T-helper 22 cell (primary cell): ENCODE results near the gene WLS.
"Not testable (repeated sequence)": the region's sequence is repeated elsewhere in the genome, so short reads cannot be mapped to it uniquely, and the experiment has no call there.

ENCODE experiments used
- DNase-seq: peaks from one replicate; pipeline ENCODE4 v3.0.0-alpha.2; 2020; ENCODE audit warnings: low read depth

The WLS gene

DNA sequence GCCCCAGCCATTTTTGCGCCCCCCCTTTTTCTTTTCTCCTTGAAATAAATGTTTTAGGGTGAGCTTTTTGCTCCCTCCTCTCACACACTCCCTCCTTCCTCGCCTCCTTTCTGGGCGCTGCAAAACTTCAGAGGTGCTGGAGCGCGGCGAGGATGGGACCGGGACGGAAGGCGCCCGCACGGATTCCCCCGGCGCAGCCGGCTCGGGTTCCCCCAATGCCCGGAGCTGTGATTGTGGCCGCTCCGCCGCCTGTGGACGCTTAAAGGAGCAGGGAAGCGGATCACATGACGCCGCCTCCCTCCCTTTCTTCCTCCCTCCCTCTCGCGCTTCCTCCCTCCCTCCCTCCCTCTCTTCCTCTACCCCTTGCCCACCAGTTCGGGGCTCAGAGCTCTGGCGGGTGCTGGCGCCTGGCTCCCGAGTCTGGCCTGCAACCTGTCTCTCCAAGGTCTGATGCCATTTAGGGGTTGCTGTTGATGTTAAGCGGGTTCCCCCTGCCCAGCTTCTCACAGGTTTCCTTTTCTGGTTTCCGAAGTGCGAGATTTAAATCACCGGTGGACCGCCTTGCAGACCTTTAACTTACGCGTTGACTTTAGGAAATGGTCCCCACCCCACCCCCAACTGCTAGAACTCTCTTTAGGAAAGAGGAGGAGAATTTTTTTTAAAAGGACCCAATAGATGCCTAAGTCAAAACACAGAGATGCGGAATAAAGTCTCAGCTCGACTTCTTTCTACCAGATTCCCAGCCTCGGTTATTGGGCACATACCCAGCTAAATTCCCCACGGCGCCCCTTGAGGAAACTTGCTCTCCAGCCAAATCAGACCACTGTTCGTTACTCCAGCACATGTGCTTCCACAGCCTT lies at the start of gene WLS:
WLS (minus strand) TSS at position 235 of the 860 bp plus-strand sequence; CDS start at position 11, 224 bp downstream.
- no peak for DNase-seq

DNA sequence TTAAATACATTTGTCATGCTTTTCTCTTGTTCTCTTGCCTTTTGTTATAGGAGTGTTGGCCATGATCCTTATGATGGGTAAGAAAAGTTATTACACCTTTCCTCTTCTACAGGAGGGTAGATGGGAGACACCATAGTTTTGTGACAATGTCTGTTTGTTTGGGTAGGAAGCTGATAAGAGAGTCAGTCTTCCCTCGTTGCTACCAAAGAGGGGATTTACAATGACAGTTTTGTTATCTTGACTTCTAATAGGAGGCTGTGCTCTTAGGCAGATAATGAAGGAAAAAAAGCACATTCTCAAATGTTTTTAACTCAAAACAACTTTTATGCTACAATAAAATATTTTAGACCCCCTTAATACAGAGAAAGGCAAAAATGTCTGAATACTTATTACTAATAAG lies 48.0 kb upstream of the WLS start:
- no peak for DNase-seq

DNA sequence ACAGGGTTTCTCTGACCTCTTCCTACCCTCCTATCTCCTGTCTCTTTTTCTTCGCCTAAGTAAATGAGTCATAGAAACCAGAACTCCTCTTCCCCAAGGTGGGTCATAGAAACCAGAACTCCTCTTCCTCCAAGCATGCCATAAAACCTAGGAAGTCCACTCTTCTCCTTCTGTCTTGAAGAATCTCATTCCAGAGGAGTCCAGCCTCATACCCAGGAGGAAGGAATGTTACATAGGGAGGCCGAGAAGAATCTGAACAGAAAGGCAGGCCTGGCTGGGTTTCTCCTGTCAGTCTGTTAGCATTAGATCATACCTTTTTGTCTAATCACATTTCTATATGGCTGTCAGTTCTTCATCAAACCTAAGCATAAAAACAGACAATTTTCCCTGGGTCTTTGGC lies 47.5 kb upstream of the WLS start:
- no peak for DNase-seq

DNA sequence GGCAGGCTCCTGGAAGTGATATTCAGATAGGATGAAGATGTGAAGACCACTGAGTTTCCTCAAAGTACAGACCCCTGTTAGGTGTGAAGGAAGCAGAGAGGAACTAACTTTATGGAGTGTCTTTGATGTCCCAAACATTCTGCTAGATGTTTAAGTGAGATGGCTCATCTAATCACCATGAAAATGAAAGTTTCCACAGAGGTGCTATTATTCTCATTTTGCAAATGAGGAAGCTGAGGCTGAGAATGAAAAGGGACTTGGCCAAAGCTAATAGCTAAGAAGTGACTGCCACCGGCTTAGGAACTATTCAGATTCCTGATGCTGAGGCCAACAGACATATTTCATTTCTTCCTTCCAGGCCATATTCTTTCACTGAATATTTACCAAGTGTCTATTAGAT lies 45.9 kb upstream of the WLS start:
- no peak for DNase-seq

DNA sequence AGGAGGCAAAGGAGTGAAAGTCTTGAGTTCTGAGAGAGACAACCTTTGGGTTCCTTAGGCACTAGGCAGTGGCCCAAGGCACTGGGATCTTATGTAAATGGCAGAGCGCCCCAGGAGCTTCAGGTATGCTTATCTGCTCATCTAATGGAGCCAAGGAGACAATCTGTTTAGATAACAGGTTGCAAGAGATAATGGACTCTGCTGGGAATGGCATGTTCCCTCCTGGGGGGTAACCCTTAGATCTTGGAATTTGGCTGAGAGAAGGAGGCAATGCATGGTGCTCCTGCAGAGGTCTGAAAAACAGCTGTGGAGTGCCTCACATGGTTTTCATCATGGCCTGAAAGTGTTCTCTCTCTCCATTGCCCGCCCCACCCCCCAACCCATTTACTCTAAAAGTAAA lies 44.1 kb upstream of the WLS start:
- DNase-seq = no peak

DNA sequence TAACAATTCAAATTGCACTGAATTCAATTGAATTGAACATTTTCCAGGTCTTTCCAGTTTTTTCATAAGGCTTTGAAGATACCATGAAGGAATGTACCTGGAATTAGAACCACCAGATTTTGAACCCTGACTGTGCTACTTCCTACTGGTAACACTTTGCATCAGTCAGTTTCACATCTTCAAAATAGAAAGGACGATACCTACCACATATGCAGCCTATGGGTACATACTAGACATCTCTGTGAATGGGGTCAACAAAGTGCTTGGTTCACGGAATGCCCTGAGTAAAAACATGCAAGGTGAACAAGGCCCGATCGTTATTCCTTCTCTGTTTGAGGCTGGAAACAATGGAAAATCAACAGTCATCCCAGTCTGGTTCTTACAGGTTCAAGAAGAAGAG lies 41.2 kb upstream of the WLS start:
- no peak for DNase-seq

DNA sequence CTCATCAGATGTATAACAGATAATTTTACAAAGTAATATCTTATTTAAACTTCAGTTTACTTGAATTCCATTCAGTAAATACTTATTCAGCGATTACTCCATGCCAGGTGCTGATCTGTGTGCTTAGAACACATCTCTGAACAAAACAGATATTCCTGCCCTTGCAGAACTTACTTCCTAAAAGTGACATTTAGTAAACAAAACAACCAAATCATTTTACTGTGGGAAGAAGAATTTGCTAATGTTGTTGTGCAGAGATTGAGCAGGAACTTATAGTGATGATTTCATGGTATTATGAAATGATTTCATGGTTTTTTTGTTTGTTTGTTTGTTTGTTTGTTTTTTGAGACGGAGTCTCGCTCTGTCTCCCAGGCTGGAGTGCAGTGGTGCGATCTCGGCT lies 39.3 kb upstream of the WLS start:
- no peak for DNase-seq

DNA sequence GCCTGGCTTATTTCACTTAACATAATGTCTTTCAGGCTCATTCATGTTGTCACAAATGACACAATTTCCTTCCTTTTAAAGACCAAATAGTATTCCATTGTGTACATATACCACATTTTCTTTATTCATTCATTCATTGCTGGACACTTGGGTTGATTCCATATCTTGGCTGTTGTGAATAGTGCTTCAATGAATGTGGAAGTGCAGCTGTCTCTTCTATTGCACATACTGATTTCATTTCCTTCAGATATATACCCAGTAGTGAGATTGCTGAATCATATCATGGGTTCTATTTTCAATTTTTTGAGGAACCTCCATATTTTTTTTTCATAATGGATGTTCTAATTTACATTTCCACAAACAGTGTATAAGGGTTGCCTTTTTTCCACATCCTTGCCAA lies 38.6 kb upstream of the WLS start:
- no peak for DNase-seq

DNA sequence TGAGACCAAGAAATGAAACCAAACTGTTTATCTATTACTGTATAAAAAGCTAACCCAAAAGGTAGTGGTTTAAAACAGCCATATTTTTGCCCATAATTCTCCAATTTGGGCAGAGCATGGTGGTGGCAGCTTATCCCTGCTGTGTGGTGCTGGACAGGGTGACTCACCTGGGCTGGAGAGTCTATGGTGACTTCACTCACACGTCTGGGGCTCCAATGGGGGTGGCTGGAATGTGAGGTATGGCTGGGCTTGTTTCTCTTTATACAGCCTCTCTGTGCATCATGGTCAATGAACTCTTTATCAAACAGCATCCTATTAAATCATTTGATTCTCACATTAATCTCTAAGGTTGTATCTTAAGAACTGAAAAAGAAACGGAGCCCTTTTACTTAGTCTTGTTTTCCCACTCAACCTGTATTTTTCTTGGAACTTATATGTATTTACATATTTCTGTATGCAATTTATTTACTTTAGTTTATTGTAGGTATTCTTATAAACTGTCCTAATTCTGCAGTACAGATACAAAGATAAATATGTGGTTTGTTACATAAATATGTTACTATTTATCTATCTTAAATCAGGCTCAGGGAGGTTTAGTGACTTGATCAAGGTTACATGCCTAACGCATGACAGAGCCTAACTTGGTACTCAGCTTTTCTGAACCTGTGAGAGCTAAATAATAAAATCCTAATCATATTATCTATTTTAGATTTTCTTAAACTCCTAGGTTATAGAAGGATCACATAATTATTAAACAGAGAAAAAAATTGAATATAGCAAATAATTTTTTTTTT lies 37.5 kb upstream of the WLS start:
- no peak for DNase-seq

DNA sequence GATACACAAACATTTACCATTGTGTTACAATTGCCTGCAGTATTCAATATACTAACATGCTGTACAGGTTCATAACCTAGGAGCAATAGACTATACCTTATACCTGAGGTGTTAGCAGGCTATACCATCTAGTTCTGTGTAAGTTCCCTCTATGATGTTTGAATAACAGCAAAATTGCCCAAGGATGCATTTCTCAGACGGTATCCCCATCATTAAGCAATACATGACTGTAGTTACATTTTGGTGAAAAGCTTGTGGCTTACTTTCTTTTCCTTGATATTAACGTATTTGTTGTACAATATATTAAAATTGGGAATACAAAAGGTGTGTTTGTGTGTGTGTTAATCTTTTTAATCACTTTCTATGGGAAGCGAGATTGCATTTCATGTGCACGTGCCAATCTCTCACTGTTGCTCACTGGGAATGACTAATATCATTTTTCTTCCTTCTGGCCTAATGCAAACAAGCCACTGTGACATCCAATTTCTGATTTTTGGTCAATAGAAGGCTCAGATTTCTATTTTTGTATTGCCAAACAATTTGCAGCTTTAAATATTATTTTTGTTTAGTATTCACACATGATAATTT lies 36.7 kb upstream of the WLS start:
- no peak for DNase-seq

DNA sequence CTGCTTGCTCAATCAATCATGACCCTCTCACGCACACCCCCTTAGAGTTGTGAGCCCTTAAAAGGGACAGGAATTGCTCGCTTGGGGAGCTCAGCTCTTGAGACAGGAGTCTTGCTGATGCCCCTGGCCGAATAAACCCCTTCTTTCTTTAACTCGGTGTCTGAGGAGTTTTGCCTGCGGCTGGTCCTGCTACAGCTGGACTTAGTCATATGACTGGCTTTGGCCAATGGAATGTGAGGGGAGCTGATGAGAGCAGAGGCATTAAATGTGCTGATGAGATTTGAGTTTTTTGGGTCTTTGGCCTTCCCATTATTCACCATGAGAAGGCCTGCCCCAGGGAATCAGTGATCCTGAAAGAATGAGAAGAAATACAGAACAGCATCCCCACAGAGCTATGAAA lies 24.5 kb upstream of the WLS start:
- not testable (repeated sequence) for DNase-seq

DNA sequence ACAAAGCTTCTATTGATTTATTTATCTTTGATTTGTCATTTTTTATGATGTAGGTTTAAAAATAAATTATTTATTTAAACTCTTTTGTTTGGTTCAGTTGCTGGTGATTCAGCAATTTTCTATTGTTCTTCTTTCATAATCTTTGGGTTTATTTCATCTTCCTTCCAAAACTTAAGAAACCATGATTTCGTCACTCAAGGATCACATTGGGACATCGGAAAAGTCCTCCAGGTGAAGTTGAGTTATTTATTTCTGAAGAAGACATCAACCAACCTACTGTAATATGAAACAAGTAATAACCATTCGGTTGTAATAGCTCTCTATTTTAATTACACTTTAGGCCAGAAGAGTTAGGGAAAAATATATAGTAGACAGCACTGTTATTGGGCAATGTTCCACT lies 23.0 kb upstream of the WLS start:
- no peak for DNase-seq

DNA sequence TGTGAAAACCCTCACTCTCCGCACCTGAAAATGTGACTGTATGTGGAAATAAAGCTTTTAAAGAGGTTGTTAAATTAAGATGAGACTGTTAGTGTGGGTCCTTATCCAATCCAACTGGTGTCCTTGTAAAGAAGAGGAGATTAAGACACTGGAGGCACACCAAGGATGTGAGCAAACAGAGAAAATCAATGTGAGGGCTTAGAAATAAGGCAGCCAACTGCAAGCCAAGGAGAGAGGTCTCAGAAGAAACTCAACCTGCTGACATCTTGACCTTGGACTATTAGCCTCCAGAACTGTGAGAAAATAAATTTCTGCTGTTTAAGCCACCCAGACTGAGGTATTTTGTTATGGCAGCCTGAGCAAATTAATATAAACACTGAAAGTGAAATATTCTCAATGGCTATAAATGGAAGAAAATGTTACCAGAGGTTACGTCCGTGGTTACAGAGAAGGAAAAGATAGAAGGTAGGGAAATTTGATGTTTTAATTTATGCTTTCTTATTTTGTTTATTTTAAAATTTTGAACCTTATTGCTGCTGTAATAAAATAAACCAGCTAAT lies 22.4 kb upstream of the WLS start:
- no peak for DNase-seq

DNA sequence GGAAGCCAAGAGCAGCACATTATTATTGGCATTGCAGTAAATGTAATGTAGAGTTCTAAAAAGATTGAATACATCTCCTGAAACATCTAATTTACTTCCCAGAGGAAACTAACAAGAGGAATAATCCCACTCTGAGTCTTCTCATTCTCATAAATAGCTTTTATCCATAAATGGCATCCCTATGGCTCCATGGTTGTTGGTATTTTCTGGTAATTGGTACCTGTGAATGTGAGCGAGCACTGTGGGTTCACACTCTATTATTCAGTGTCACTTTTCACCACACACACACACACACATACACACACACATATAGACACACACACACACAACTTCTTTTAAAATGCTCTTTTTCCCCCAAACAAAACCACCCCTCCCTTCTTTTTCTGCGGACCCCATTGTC lies 4.7 kb upstream of the WLS start:
- DNase-seq = no peak

DNA sequence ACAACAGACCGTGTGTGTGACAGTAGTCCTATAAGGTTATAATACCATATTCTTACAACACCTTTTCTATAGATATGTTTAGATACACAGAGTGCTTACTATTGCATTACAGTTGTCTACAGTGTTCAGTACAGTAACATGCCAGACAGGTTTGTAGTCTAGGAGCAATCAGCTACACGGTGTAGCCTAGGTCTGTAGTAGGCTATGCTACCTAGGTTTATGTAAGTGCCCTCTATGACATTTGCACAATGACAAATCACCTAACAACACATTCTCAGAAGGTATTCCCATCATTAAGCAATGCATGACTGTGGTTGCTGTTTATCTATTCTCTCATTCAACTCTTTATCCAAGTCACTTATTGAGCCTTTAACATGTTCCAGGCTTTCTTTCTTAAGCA lies 1.8 kb upstream of the WLS start:
- no peak for DNase-seq

DNA sequence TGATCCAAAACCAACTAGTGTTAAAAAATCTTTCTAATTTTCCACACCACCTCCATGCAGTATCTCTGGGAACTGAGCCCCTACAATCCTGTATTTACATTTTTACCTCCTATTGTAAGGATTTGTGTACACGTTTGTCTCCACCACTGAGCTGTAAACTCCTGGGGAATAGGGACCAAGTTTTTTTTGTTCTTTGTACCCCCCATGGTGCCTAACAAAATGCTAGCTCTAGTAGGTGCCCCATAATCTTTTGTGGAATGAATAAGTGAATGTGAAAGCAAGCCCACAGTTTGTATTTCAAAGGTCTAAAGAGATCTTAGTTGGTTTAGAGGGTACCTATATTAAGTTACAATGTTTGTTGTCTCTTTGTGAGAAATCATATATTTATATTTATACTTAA lies 879 bp upstream of the WLS start:
- DNase-seq = no peak

DNA sequence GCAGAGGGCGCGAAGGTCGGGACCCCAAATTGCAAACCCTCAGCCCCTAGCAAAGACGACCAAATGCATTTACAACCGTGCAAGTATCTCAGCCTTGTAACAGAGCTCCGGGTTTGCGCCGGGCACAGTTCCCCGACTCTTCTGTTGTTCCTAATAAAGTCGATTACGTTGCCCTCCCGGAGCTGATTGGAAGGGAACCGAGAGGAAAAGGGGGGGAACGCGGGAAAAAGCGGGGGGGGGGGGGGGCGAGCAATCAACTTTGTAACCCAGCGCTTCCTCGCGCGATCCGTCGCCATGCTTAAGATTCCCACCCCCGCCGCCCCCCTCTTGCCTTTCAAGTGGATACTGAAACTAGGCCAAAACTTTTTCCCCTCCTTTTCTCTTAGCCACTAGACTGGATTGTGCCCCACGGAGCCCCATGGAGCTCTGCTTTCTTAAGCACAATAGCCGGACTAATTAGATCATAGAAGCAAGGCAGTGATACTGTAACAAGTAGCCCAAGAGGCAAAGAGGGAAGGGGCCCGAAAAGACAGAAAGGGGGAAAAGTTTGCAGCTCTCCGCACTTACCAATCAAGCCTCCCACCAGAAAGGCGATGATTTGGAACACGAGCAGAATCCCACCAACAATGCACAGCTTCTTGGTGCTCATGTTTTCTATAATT lies 565 bp downstream of the WLS start:
- no peak for DNase-seq

DNA sequence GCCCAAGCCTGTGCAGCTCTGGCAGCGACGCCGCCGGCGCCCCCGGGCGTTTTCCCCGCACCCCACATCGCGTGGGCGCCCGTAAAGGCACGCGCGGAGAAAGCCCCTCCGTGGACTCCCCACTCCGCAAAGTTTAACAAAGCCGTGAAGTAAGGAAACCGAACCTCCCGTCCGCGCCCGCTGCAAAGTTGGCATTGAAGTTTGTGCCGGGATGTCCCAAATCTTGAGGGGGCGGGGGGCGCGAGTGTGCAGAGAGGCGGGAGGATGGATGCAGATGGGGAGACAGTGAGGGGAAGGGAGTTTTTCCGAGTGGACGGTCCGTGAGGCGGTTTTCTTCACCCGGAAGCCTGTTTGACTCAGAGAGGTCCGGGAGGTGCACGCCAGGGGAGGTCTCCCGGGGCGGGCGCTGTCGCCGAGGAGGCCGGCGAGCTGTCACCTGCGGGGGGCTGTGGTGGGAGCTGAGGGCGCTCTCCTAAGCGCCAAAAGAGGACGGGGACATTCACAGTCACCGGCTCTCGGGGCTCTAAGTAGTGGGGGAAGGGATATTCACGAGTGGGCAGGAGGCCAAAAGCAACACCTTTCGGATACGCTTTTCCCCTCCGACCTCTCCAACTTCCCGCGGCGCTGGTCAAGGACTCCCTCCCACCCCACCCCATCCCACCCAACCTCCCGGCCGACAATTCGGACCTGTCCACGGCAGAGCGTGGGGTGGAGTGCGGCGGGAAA lies 1.3 kb downstream of the WLS start:
- no peak for DNase-seq

DNA sequence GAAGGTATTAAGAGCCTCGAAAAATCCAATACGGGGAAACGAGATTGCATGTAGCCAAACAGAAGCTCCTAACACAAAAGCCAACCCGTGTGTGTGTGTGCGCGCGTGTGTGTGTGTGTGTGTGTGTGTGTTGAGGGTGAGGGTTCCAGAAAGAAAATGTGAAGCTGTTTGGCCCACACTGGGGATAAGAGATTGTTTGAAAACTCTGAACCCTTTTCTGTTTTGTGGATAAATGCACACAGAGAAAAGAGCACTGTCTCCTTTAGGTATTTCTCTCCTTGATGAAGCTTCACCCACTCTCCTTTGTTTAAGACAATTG lies 1.9 kb downstream of the WLS start:
- no peak for DNase-seq

DNA sequence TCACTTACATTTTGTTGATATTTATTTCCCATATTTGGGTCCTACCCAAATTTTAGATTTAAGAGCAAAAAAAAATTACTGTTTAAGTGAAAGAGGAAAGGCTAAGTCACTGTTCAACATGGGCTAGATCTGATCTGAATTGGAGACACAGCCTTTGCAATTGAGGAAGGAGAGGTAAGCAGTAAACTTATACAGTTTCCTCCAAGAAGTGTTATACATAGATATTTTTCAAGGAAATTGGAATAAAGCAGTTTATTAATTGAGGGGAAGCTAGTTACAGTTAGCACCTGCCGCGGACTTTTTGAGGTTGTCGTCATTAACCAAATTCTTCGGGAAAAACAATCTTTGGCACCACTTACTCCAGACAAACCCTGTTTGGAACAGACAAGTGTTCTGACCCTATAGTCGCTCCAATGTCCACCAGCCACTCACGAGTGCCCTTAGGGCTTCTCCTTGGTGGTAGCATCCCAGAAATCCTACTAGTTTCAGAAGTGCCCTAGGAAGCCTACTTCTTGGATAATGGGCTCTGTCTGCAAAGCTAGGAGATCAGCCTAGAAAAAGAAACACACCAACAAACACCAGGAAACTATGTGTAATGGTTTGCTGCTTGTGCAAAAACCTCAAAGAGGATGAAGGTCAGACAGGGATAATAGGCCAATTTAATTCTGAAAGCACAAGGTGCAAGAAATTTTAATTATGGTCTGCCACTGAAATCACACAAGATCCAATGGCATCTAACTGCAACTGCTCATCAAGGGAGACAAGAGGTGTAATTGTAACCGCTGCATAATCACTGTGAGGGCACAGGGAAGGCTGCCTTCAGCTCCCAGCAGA lies 2.5 kb downstream of the WLS start:
- DNase-seq = no peak

DNA sequence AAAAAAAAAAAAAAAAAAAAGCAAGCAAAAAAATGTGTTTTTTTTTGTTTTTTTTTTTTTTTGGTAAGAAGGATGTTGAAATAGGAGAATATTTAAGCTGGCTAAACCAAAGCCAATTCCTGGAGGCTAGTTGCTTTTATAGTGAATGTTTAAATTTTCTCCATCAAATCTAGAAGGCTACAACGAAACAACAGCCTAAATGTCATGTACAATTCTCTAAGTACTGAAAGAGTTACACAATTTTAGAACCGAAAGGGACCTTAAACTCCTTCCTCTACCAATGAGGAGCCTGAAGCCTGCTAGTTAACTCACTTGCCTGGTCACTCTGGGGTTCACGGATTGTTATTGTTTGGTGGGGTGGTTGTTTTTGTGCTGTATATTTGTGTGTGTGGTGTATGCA lies 3.5 kb downstream of the WLS start:
- no peak for DNase-seq
